HG02938 (cell line): Measurements from ENCODE around the gene CD3G.
"Not testable (repeated sequence)": the region's sequence is repeated elsewhere in the genome, so short reads cannot be mapped to it uniquely, and the experiment has no call there.

Experiments used
- ATAC-seq: cut with Tn5 transposase; IDR thresholded peaks from one replicate; pipeline ENCODE4 v1.9.1; 2021; ENCODE audit warnings: mild to moderate bottlenecking, moderate library complexity; ENCODE audit not compliant: unreplicated experiment

Gene CD3G

GRCh38 chr11:118343981-118344515, at the start of gene CD3G:
TSS of gene CD3G (plus strand) at chr11:118344344. CDS start at chr11:118344424, 80 bp downstream.
- ATAC-seq = no peak

DNA sequence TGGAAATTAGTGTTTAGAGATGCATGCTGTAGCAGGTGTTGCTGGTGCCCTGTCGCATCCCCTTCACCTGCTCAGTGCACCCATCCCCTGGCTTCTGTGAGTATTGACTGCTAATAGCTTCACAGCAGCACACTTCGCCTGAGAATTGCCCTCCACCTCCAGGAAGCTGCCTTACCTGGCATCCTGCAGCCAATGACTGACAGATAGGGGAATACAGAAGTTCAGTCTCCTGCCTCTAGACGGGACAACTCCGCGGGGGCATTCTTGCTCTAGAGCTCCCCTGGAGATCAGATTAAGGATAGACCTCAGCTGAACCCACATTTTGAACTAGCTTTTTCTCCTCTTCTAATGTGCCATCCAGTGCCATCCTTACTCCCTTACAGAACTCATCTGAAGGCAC, 48.9 kb upstream of the CD3G start:
- no peak for ATAC-seq

DNA sequence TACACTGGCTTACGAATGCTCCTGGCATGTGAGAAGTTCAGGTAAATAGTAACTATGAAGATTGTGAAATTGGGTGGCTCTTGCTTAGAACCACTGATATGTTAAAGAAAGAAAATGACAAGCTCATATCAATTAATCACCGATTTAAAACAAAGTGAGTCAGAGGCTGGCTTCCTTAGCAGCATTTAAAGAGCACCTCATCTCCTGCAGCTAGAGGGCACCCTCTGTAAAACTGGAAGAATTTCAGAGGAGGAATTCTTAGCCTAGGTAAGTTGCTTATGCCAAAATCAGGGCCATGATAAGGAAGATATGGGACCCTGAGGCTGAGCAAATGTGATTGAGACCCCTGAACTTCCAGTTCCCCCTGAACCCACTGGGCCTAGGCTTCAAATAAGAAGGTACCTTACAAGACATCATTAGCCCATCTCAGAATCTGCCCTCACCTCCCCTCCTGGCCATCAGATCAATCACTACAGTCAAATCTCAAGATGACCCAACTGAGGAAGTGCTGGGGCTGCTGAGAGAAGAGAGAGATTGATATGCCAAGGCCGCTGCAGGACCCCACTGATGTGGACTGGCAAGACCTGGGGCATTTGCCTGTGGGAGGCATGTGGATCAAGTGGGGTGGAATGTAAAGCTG, 48.2 kb upstream of the CD3G start:
- ATAC-seq = no peak

DNA sequence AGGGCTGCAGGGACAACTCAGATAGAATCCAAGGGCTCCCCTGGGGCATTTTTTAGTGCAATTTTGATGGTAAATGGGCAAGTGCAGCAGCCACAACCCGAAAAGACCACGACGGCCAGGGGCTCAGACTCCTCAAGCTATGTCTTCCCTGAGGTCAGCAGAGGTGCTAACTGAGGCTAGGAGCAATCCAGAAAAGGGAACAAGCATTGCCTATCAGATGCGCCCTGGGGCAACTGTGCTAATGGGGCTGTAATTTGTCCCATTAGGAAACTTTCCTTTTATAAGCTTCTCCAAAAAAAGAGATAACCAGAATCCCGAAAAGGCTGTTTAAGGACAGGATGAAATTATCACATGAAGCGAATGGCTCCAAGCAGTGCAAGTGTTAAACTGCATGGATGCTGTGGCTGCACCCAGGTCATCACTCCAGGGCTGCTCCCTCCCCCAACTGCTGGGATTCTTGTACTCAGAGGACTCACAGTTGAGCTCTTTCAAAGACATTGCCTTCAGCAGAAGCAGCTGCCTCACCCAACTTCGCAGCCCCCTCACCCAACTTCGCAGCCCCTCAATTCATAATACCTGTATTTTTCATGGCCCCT, 42.4 kb upstream of the CD3G start:
- no peak for ATAC-seq

- no peak for ATAC-seq
These were observed 39.9 kb upstream of the CD3G start for GRCh38 chr11:118304227-118304567.

- ATAC-seq = no peak
These were observed 39.4 kb upstream of the CD3G start, which contains the start of gene CD3E for GRCh38 chr11:118304568-118305248. TSS of gene CD3E (plus strand) at chr11:118304730. CDS start at chr11:118304953, 223 bp downstream.

GRCh38 chr11:118305726-118306125, 38.4 kb upstream of the CD3G start:
- ATAC-seq = no peak

DNA sequence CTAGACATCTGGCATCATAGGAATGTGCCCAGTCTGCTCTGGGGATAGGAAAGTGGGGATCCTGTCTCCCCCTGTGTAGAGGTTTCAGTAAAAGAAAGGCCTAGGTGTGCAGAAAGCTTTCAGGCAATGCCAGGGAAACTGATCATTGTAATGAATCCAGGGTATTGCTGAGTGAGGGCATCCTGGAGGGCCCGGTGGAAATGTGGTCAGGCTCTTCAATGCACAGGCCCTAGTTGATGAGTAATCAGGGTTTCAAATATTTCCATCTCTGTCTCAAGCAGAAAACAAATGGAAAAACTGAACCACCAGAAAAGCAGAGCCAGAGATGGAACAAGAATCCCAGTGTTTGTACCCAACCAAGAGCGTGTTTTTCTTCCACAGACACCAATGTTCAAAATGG, 37.6 kb upstream of the CD3G start:
- no peak for ATAC-seq

GRCh38 chr11:118308995-118309528, 35.1 kb upstream of the CD3G start:
- not testable (repeated sequence) for ATAC-seq

DNA sequence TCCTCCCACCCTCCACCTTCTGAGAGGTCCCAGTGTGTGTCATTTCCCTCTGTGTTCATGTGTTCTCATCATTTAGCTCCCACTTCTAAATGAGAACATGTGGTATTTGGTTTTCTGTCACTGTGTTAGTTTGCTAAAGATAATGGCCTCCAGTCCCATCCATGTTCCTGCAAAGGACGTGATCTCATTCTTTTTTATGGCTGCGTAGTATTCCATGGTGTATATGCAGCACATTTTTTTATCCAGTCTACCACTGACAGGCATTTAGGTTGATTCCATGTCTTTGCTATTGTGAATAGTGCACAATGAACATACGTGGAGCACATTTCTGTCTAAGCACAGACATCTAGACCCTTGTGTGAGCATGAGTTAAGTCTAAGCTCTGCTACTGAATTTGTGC, 33.9 kb upstream of the CD3G start:
- no peak for ATAC-seq

DNA sequence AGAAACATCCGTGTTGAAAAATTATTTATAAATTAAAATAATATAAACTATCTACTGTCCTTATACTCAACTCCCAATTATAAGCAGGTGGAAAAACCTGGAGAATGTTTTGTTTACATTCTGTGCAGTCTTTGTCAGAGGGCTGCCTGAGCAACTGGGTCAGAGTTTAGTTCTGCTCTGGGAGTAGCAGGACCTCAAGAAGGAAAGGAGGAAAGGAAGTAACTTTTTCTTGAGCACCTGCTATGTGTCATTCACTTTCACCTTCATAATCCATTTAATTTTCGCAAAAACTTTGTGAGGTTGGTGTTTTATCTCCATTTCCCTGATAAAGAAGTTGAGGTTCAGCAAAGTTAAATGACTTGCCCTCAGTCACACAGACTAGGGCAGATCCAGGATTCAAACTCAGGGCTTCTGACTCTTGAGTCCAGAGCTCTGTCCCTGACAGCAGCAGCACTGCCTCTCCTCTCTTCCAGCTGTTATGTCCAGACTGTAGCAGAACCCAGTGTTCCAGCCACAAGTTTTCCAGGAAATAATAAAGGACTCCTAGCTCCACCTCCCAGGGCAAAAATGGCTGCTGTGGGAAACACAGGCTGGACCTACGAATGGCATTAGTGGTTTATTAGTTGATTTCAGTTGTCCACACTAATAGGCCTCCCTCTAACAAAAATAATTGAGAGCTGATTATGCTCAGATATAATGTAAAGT, 33.2 kb upstream of the CD3G start:
- no peak for ATAC-seq

GRCh38 chr11:118311518-118311917, 32.6 kb upstream of the CD3G start:
- ATAC-seq = no peak

GRCh38 chr11:118312328-118312727, 31.8 kb upstream of the CD3G start:
- no peak for ATAC-seq

DNA sequence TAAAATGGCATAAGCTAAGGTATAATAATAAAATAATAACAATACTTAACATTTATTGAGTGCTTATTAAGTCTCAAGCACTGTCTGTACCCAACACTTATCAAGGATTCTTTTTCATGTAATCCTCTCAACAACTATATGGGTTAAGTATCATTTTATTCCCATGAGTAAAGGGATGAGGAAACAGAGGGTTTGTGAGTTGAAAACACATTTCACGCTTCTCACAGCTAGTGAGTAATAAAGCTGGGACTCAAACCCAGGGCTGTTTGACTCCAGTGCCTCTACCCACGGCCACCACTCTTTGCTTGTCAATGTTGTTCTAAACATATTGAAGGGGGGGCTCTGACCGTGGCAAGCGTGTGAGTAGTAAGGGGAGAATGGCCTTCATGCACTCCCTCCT, 30.9 kb upstream of the CD3G start:
- ATAC-seq = no peak

GRCh38 chr11:118314988-118315411, 29.1 kb upstream of the CD3G start:
- ATAC-seq = no peak

GRCh38 chr11:118318124-118318523, 26.0 kb upstream of the CD3G start:
- ATAC-seq = no peak

GRCh38 chr11:118318581-118319336, 25.4 kb upstream of the CD3G start:
- no peak for ATAC-seq

- ATAC-seq = no peak
These were observed 24.8 kb upstream of the CD3G start for GRCh38 chr11:118319337-118319707.

GRCh38 chr11:118320515-118320914, 23.6 kb upstream of the CD3G start:
- no peak for ATAC-seq

- no peak for ATAC-seq
These were observed 22.6 kb upstream of the CD3G start for GRCh38 chr11:118321386-118322082.
